ENCODE data around the gene GPSM1.

The GPSM1 gene

GRCh38 chr9:136379891-136380290 is 52.6 kb downstream of the GPSM1 start:
- no peak for DNase-seq

- DNase-seq = no peak
These were observed 53.0 kb downstream of the GPSM1 start for GRCh38 chr9:136380381-136380780.

GRCh38 chr9:136381311-136381710 is 54.0 kb downstream of the GPSM1 start:
- no peak for DNase-seq

- DNase-seq = no peak
These were observed 54.7 kb downstream of the GPSM1 start for GRCh38 chr9:136381966-136382513.

GRCh38 chr9:136383436-136383835 is 56.1 kb downstream of the GPSM1 start:
- DNase-seq = no peak

GRCh38 chr9:136385015-136385414 is 57.7 kb downstream of the GPSM1 start:
- DNase-seq = no peak

GRCh38 chr9:136386018-136386417 is 58.7 kb downstream of the GPSM1 start:
- DNase-seq = no peak

GRCh38 chr9:136387217-136387616 is 59.9 kb downstream of the GPSM1 start:
- no peak for DNase-seq

GRCh38 chr9:136389396-136389795 is 62.1 kb downstream of the GPSM1 start:
- DNase-seq = no peak

- DNase-seq = no peak
These were observed 64.6 kb downstream of the GPSM1 start for GRCh38 chr9:136391737-136392537.

GRCh38 chr9:136392538-136393449 is 65.5 kb downstream of the GPSM1 start:
- no peak for DNase-seq

- no peak for DNase-seq
These were observed 66.2 kb downstream of the GPSM1 start for GRCh38 chr9:136393531-136393930.

- DNase-seq = no peak
These were observed 67.1 kb downstream of the GPSM1 start for GRCh38 chr9:136394312-136395019.

GRCh38 chr9:136395020-136395340 is 67.6 kb downstream of the GPSM1 start:
- no peak for DNase-seq

GRCh38 chr9:136395345-136396218 is 68.2 kb downstream of the GPSM1 start:
- no peak for DNase-seq

GRCh38 chr9:136396219-136396515 is 68.8 kb downstream of the GPSM1 start:
- no peak for DNase-seq

- DNase-seq = no peak
These were observed 70.3 kb downstream of the GPSM1 start for GRCh38 chr9:136397643-136398042.

- no peak for DNase-seq
These were observed 70.9 kb downstream of the GPSM1 start for GRCh38 chr9:136398286-136398685.

- DNase-seq = no peak
These were observed 72.1 kb downstream of the GPSM1 start for GRCh38 chr9:136399176-136400037.

- DNase-seq = peak; percentile 88
These were observed 72.9 kb downstream of the GPSM1 start, which contains the start of gene SNAPC4 for GRCh38 chr9:136400038-136400834. Gene SNAPC4, minus strand, starts transcription at chr9:136400170. Its CDS starts 1,742 bp downstream, at chr9:136398428.
